GM19240 (cell line): ENCODE results near the gene TP63.

Experiments
- DNase-seq: peaks from one replicate; pipeline ENCODE4 v3.0.0; 2011; ENCODE audit warnings: low spot score; ENCODE audit not compliant: insufficient read length

Gene TP63

DNA sequence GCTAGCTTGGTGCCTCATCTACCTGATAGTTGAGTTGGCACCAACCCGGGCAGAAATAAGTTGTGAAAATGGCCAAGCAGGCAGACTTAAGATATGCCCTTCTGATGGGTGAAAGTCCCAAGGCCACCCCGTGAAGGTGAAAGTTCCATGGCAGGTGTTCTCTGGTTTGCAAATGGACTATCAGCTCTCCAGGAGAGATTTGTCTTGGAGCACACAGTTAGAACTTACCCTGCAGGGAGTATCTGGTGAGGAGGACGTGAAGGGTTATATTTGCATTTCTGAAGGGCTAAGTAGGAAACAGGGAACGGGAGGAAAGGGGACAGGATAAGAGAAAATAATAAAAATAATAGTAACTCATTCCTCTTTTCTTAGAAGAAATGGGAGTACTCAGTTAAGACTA is 220.5 kb downstream of the TP63 start:
- DNase-seq: no peak

DNA sequence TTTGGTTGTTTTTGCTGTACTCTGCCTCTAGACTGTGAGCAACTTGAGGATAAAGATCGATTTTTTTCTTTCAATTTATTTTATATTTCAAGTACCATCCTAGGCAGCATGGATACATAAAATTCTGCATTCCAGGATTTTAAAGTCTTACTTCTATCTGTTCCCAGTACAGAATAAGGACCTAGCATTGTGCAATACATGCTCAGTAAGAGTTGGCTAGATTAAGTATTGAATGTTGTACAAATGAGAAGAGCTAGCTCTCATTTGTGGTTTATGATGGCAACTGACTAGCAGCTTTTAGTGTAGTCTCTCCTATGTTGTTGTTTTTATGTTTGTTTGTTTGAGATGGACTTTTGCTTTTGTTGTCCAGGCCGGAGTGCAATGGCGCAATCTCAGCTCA is 222.7 kb downstream of the TP63 start:
- DNase-seq: no peak

DNA sequence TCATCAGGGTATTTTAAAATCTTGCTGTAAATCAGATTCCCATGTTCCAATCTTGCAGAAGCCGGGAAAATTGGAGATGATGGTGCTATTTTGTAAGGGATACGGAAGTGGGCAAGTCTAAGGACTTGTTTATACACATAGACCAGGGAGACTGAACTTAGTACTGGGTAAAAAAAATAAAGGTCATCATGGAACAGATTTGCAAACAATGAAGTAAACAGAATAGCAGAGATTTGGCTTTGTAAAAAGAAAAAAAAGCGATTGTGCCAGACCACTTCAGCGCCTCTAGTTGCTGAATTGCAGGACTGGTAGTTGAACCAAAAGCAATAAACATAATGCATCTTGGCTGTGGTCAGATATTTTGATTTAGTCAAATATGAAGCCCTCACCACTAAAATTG is 229.1 kb downstream of the TP63 start:
- DNase-seq: no peak

DNA sequence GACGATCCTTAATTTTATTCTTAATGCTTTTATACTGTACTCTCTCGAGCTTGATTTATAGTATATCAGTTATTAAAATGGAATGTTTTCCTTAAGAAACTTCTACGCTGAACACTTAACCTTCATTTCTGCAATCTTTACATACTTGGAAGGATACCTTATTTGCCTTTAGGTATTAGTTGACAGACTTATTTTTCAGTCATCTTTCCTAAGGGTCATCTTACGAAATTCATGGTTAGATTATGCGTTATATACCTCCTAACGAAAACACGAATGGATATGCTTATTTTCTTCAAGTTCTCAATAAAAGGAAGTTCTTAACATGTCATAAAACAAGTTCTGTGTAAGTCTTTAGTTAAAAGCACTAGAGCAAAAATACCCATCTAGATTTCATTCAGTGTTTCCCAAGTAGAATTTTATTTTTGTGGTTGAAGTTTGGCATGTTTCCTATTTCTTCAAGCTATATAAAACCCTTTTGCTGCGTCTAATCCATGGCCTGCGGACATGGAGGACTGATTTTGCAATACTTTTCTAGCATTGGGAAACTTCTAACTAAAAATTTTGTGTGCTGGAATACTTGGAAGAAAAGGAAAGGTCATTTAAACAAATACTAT is 231.3 kb downstream of the TP63 start:
- DNase-seq: no peak

DNA sequence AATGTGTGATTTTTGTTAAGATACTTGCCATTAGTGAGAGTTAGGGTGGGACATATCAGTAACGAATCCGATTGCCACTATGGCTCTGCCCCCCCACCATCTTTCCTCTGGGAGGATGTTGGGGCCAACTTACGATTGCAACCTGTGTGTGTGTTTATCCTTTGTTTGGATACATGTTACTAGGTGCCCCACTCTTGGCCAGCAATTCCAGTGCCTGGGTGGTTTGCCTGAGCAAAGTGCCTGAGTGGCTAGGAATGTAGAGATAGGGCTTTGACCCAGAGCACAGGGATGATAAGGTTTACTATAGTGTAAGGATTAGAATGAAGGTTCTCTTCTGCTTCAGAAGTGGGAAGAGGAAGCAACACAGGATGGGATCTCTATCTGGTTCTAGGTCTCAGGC is 231.8 kb downstream of the TP63 start:
- DNase-seq: no peak

DNA sequence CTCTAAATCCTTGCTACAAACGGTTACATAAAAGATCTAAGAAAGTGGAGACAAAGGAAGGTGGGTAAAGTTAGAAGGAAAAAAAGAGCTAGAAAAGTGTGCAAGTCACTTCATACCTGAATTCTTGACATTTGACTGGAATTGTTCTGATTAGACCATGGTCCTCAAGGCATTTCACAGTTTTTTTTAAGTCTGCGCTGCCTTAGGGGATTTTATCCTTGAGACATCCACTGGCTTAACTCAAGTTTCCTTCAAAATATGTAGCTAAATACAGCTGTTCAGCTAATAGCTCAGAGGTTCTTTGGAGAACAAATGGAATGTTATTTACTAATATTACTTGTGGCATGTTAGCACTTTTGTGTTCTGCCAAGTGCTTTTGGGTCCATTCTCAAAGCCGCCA is 236.9 kb downstream of the TP63 start:
- DNase-seq: no peak

DNA sequence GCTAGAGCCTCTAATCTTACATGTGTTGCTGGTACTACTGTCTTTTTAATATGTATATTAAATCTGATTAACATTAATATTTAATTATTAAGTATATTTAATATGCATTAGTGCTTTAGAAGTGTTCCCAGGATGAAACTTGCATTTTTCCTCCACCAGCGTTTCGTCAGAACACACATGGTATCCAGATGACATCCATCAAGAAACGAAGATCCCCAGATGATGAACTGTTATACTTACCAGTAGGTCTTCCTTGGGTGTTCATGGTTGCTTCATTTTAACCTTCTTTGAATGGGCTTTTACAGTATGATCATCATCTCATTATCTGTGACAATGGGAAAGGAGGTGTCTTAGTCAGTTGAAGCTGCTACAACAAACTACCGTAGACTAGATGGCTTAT is 238.0 kb downstream of the TP63 start:
- DNase-seq: no peak

DNA sequence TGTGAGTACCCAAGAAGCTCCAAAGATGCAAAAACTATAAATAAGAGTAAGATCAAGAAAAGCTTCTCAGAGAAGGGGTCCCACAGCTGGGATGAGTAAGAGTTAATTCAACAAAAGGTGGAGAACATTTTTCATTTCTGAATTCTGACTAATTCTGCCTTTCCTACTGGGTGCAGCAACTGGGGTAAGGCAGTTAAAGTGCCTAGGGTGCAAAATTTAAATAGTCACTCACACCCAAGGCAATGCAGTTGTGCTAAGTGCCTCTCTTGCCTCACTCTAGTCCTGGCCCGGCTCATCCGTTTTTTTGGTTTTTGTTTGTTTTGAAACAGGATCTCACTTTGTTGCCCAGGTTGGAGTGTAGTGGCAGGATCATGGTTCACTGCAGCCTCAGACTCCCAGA is 240.2 kb downstream of the TP63 start:
- no peak for DNase-seq

DNA sequence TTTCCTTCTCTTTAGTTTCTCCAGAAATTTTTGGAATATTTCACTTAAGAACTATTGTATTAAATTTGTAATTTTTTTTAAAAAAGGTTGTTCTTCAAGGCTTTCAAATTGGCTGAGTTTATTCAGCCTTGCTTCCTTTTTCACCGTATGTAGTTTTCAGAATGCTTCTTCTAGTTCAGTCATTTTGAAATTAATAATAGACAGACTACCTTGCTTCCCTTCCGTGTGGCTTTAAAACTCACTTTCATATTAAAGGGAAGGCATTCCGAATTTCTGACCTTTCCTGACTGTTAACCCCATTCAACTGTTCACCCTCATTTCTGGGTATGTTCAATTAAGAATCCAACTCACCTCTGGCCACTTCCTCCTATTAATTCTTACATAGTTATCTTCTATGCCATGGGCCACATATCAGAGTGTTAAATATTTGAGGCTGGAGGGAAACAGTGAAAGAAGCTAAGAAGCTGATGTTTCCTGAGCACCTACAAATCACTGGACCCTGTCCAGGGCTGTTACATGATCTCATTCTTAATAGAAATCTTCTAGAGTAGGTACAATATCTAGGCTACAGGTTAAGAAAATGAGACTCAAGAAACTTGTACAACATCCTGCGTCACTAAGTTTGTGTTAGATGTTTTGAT is 252.0 kb downstream of the TP63 start:
- no peak for DNase-seq

DNA sequence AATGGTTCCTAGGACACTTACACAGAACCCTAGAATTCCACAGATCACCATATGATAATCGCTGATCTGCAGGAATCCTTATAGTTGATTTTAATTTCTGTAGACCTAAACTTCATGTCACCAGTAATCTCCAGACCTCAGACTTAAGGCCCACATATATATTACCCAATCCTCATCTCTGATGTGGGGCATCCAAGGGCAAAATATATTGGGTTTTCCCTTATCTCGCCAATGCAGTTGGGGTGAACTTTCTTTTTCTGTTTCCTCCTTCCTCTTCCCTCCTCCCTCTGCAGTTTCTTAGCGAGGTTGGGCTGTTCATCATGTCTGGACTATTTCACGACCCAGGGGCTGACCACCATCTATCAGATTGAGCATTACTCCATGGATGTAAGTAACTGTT is 259.3 kb downstream of the TP63 start:
- no peak for DNase-seq

DNA sequence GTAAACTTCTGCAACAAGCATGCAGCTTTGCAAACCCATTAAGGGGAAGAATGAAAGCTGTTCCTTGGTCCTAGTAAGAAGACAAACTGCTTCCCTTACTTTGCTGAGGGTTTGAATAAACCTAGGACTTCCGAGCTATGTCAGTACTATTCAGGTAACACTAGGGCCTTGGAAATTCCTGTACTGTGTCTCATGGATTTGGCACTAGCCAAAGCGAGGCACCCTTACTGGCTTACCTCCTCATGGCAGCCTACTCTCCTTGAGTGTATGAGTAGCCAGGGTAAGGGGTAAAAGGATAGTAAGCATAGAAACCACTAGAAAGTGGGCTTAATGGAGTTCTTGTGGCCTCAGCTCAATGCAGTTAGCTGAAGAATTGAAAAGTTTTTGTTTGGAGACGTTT is 265.3 kb downstream of the TP63 start:
- no peak for DNase-seq

DNA sequence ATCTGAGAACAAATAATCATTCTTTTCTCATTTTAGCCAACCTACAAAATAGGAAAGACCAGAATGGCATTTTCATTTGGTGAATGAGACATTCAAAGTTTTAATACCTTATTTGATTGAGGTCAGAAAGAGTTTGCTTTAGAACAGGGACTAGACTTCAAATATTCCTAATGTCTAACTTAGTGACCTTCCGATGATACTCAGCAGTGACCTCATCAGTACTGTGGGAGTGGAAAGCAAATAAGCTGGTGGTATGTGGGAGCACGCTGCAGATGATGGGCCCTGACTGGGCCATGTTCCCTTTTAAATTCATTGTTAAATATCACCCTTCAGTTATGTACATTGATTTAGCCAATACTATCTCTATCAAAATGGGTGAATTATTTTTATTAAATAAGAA is 266.2 kb downstream of the TP63 start:
- DNase-seq: no peak

DNA sequence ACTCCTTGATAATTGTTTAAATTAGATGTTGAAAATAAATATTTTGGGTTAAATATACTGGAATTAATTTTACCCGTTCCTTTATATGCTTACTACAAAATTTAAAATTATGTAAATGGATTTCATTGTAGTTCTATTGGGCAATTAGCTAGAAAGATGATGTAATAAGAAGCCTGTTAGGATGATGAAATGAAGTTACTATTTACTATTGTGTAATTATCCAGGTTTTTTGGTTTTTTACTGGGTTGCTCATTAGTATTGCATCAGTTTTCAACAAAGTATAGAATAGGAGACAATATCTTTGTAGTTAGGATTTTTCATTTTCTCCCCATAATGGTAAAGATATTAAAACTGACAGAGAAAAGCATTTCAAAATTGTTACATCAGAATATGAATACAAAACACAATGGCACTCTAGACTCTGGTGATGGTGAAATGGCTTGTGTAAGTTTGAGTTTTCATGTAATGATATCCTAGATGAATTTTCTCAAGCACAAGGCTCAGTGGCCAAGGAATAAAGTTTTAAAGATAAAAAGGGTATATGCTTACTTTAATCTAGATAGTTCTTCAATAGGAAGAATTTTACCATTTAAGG is 267.5 kb downstream of the TP63 start:
- DNase-seq: no peak

DNA sequence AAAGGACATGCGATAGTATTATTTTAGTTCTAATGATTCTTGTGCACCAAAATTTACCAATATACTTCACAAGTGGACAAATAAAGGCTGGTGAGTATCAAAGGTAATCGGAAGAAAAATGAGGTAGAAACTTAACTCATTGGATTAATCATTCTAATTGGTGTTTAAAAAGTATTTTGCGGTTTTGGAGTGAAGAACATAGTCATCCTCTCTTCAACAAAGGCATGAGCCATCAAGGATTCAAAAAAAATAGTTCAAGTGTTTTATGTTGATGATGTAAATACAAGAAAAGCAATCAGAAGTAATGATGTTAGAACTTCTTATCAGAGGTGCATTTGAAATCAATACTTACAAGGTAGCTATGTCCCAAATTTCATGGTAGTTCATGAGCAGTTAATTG is 268.0 kb downstream of the TP63 start:
- no peak for DNase-seq

DNA sequence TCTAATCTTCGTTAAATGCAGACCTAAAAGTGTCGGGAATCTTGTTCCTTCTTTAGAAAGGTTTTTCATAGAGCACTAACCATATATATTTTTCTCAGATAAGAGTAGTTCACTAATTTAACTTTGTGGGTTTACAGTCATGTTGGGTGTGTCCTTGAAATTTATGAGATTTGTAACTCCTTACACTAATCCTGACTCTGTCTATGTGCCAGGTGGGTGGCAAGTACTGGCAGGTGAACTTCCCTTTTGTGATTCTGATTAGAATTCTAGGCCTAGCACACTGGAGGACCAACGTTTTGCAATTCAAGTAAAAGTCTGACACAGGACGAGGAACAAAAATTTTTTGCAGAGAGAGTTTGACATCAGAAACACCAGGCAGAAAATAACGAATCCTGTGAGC is 269.4 kb downstream of the TP63 start:
- no peak for DNase-seq

DNA sequence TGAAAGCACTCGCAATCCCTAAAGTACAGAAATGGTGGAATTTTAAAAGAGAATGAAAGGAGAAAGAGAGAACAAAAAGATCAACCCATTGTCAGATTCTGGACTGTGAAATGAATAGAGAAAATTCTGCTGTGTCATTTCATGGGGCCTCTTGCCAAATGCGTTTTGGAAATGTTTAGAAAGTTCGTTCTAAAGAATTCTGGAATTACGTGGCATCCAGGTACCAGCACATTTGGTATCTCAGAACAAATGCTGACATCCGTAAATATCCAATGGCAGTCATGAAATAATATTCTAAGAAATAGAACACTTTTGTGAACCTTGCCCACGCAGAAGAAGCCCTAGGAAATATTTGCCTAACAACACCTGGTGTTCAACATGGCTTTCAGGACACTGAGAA is 270.3 kb downstream of the TP63 start:
- no peak for DNase-seq

DNA sequence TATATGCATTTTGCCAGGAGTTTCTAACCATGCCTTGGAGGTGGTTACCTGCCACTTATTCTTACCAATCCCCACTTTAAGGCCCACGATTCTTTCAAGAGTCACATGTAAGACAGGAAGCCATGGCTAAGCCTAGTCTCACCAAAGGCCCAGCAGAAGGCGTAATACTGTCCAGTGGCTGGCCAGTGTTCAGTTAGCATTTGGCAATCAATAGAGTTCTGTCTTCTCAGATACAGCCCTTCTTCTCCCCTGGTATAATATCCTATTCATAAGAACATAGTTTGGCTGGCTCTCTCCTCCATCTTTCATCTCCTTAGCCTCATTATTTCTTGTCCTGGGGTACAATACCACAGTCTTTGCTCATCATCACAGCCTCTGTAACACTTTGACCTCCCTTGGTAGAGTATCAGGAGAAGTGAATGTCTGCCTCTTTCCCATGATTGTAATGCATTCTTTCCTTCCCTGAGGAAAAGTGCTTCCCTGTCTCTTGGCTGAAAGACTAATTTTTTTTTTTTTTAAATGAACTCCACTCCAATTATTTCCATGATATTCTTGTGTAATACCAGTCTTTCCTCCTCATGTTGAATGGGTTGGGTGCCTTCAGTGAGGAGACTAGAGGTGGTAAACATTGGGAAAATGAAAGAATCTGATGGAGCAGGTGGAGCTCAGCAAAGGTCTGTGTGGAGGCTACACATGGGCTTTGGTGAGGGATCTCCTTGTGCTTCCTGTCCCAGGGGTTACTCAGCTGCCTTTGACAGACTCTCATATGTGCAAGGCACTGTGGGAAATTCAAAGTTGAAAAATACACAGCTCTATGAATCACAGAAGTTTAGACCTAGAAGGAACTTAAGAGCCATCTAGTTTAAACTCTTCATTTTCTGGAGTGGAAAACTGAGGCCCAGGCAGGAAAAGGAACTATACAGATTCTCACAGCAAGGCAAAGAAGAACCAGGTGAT is 271.3 kb downstream of the TP63 start:
- DNase-seq: no peak

DNA sequence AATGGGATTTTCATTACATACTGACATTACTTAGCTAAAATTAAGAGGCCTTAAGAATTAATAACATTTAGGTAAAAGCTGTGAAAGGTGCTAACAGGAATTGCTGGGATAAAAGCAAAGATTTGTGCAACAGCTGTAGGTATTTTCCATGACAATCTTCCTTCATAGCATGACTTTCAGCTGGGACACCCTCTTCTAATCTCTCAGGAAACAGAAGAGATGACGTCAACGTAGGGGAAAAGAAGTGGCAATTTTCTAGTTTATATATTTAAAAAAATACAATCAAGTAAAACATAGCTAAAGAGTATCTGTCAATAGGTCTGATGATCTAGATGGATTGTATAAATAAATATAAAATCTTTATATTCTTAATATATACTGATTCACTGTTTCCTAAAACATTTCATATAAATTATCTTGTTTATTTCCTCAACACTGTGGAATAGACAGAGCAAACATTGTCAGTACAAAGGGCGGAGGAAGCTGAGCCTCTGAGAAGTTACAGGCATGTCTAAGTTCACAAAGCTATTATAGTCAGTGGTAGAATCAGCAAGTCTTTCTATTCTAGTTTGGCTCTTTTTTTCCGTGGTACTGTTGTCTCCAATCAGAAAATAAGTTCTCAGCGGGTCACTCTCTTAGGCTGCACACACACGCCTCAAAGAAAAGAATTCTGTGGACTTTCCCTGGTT is 272.5 kb downstream of the TP63 start:
- DNase-seq: no peak

DNA sequence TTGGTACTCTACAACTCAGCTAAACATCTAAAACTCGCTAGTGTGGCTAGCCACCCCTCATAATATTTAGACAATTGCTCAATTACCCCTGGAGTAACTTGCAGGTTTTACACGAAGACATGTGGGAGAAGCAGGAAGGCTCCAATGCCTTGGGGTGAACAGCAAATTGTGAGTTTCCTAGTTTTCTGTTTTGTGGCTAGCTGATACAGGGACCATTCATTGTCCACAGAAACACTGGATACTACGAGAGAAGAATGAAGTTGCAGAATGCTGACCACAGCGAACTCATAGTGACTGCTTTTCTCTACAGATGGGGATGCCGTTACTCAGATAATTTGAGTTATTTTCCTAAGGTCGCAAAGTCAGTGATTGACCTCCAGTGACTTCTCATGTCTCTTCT is 276.6 kb downstream of the TP63 start:
- DNase-seq: no peak

DNA sequence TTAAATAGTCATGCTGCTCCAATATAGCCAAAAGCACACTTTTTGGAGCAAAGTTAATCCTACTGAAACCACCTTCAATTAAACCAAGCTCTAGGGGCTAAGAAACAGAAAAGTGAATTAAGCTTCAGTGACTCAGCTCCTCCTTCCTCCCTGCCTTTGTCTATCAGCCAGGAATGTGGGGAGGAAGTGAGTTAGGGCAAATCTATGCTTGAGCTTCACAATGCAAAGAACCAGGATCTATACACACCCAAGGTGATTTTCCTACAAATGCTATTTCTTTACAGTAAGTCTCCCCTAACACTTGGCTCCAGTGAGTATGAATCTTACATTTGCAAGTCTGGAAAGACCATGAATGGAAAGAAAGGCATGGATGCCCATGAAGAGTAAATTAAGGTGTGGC is 277.5 kb downstream of the TP63 start:
- no peak for DNase-seq

DNA sequence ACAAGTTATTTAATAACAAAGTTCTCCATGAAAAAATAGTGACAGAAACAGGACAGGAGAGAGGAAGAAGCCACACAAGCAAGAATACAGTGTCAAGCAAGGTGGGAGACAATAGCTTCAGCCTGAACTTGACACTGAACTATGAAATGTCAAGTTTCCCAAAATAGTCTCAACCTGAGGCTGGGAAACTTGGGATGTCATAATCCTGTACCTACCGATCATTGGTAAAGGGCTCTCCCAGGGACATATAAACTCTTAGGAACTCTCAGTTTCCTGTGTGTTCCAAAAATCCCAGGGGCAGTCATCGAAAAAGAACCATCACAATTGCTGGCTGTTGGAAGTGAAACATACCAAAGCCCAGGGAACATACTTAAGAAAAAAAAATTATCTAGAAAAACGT is 277.9 kb downstream of the TP63 start:
- DNase-seq: no peak

DNA sequence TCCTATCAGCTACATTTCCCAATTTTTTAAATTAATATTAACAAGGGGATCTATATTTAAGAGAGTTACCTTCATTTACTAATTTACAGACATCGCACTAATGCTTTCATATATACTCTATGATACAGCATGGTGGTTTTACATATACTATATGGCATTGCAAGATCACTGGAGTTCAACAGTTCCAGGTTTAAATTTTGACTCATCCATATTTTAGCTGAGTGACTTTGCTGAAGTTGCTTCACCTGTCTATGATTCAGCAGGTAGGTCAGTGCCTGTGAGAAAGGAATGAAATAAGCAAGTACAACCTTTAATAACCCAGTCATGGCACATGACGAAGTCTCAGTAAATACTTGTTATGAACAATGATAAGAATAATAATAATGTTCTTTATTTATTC is 278.4 kb downstream of the TP63 start:
- no peak for DNase-seq
